Tibial nerve (tissue), 4 donors: ENCODE measurements around the gene RASGRF1. TPM values are rescaled to one million over a fixed set of nuclear protein-coding genes. Genes with fewer than 3 reads are reported as not detected.
A peak's percentile ranks its signal among the peaks of the same experiment; 100 is the strongest.

ENCODE experiments used
- DNase-seq, 2 donors: peaks; one replicate each; pipeline ENCODE4 v3.0.0-alpha.2; 2019; ENCODE audit warnings: low spot score in 2 of 2
- H3K27ac ChIP-seq, 4 donors: fragments of 200-600 bp; sonication (generic) in 3 of 4; one replicate each; pipeline ENCODE4 v1.5.1; 2017 to 2019; ENCODE audit warnings: mild to moderate bottlenecking in 1 of 4
- H3K27me3 ChIP-seq, 2 donors: fragments of 200-600 bp; sonication (generic) in 1 of 2; one replicate each; pipeline versions ENCODE4 v1.5.1 to v1.6.0; 2017 to 2019
- H3K36me3 ChIP-seq, 3 donors: fragments of 200-600 bp; sonication (generic); one replicate each; pipeline ENCODE4 v1.5.1; 2018 to 2019
- H3K4me1 ChIP-seq, 4 donors: fragments of 200-600 bp; sonication (generic) in 3 of 4; one replicate each; pipeline ENCODE4 v1.5.1; 2017 to 2019
- H3K4me3 ChIP-seq, 4 donors: fragments of 200-600 bp; sonication (generic) in 3 of 4; one replicate each; pipeline ENCODE4 v1.5.1; 2017 to 2019; ENCODE audit warnings: mild to moderate bottlenecking in 1 of 4, moderate library complexity in 1 of 4
- H3K9me3 ChIP-seq, 4 donors: fragments of 200-600 bp; sonication (generic) in 3 of 4; one replicate each; pipeline ENCODE4 v1.5.1; 2017 to 2019
- CTCF ChIP-seq, 5 experiments: fragments of 200-600 bp in 3 of 5; fragments of 450-650 bp in 2 of 5; sonication (generic) in 3 of 5; IDR thresholded peaks; one replicate each; pipeline ENCODE4 v1.5.1; 2016 to 2019; ENCODE audit warnings: antibody characterized with exemption in 5 of 5, mild to moderate bottlenecking in 3 of 5, moderate library complexity in 2 of 5
- EP300 ChIP-seq, 2 donors: sonication (generic); formaldehyde crosslinking; IDR thresholded peaks; one replicate each; pipeline ENCODE4 v1.6.1; 2017; ENCODE audit warnings: antibody characterized with exemption in 2 of 2, mild to moderate bottlenecking in 1 of 2
- POLR2A ChIP-seq, 2 donors: fragments of 450-650 bp; IDR thresholded peaks; one replicate each; pipeline ENCODE4 v1.6.1; 2017; ENCODE audit warnings: antibody characterized with exemption in 2 of 2, mild to moderate bottlenecking in 2 of 2, moderate library complexity in 2 of 2
- WGBS, 2 donors: methylation state at CpG; one replicate each; pipeline ENCODE4 v1.1.5; 2018; 5-methylcytosine and 5-hydroxymethylcytosine counted together
- total RNA-seq, 4 donors: library from RNA; depleted of rRNA; stranded (reverse); fragments of >200 nt; gene quantifications; one replicate each; pipeline ENCODE4 v1.1.0, GENCODE V29; 2016

RASGRF1 gene
- total RNA-seq, 4 donors from 2014 or later: 0.30 to 0.98 (median 0.65) TPM

DNA sequence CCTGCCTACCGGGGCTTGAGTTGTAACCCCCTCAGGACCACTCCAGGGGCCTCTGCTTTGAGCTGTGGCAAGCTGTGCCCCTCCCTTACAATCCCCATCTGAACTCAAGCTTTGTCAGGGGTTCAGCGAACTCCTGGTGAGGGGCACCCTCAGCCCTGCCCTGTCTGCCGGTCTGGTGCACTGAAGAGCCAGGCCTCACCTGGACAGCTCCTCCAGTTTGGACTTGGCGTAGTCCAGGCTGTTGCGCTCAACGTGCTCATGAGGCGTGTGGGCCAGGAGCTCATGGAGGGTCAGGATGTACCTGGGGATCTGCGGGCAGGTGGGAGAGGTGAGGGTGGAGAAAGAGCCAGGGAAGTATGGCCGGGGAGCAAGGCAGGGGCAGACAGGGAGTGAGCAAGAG, 59.4 kb downstream of the RASGRF1 start:
- Histone ChIP-seq H3K27me3 (no peaks in the 10 kb centered on the region), H3K9me3 (peaks cover 0 to 9% (median 0%) of the 10 kb centered on the region in 4 donors), H3K4me3 (no peak overlapping the region), H3K36me3 (no peaks in the 10 kb centered on the region), H3K4me1 (no peaks in the 10 kb centered on the region), H3K27ac (no peak overlapping the region)
- WGBS, 2 donors: 85 to 90% methylated on average over 7 to 9 of the region's 9 CpGs
- TF ChIP-seq EP300 (IDR thresholded peaks at IDR 0.05) (no peak), CTCF (IDR thresholded peaks at IDR 0.05) (no peak), POLR2A (IDR thresholded peaks at IDR 0.05) (no peak)
- no peak for DNase-seq

- DNase-seq: no peak
- no peak overlapping the region for H3K27ac ChIP-seq
- TF ChIP-seq EP300 (IDR thresholded peaks at IDR 0.05) (no peak), CTCF (IDR thresholded peaks at IDR 0.05) (no peak), POLR2A (IDR thresholded peaks at IDR 0.05) (no peak)
- H3K27me3 ChIP-seq: no peaks in the 10 kb centered on the region
- 85 to 91% methylated on average over 4 of the region's 4 CpGs for WGBS, 2 donors
- peaks cover 0 to 9% (median 0%) of the 10 kb centered on the region in 4 donors for H3K9me3 ChIP-seq
- H3K4me3 ChIP-seq: no peak overlapping the region
- H3K4me1 ChIP-seq: no peaks in the 10 kb centered on the region
- H3K36me3 ChIP-seq: peaks cover 0 to 3% (median 0%) of the 10 kb centered on the region in 3 donors
Measured at GRCh38 chr15:79030470-79030869, 60.1 kb downstream of the RASGRF1 start.

DNA sequence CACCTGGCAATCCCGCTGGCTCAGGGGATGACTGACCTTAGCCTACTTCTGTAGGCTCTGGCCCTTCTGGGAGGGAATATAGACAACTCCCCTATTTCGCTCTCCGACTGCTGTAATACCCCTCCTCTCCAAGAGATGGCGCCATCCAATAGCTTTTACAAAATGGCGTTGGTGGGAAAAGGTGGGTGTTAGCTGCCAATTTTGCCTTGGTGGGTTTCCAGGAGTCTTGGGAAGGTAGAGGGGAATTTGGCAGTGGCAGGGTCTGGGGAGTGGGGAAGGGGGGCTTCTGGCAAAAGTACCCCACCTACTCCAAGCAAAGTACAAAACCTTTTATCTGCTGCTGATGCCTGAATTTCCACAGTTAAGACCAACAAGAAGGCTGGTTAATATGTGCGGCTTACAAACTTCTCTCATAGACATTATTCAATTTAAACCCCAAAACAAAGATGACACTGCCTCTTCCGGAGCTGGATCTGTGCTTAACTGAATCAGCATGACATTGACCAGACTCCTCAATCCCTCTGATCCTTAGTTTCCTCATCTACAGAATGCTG, 62.1 kb downstream of the RASGRF1 start:
- H3K4me1 ChIP-seq: no peaks in the 10 kb centered on the region
- H3K27ac ChIP-seq: no peak overlapping the region
- H3K36me3 ChIP-seq: peaks cover 0 to 3% (median 0%) of the 10 kb centered on the region in 3 donors
- DNase-seq: peak in 1 of 2 donors; percentile 70
- TF ChIP-seq POLR2A (IDR thresholded peaks at IDR 0.05) (no peak), CTCF (IDR thresholded peaks at IDR 0.05) (peak; percentile 79 to 90 (median 85)), EP300 (IDR thresholded peaks at IDR 0.05) (no peak)
- no peaks in the 10 kb centered on the region for H3K27me3 ChIP-seq
- no peaks in the 10 kb centered on the region for H3K9me3 ChIP-seq
- H3K4me3 ChIP-seq: no peak overlapping the region
- 29% methylated on average over 7 of the region's 7 CpGs for whole genome bisulfite sequencing, 2 donors

DNA sequence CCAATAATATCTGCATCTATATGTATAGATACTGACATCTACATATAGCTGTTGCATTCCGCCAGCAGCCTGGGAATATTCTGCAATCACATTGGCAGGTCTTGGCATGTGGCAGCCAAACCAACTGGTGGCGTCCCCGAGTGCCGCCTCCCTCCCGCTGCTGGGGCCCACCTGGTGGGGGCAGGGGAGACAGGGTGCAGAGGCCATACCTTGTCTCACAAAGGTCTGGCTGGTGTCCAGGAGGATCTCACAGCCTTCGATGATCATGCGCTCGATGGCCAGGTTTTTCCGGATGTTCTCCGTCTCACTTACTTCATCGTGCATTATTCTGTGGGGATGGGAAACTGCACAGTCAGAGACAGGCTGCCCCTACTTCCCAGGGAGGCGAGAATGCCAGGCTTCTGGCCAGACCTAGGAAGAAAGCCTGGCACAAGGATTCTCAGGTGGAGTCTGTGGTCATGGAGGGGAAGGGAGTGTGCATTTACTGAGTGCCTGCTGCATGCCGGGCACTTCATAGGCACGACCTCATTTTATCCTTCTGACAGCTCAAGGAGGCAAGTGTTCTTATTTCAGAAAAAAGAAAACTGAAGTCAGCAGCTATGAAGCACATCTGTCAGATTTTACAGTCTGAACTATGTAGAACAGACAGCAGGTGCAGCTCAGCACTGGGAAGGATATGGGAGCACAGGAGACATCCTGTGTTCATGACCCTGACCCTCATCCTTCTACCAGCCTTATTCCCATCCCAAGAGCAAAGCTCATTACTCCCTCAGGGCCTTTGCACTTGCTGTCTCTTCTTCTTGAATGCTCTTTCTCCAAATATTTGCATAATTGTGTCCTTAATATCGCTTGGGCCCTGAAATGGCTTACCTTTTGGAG, 62.8 kb downstream of the RASGRF1 start:
- no peak overlapping the region for H3K4me3 ChIP-seq
- peaks cover 0 to 3% (median 0%) of the 10 kb centered on the region in 3 donors for H3K36me3 ChIP-seq
- DNase-seq: no peak
- no peaks in the 10 kb centered on the region for H3K9me3 ChIP-seq
- TF ChIP-seq EP300 (IDR thresholded peaks at IDR 0.05) (no peak), POLR2A (IDR thresholded peaks at IDR 0.05) (no peak), CTCF (IDR thresholded peaks at IDR 0.05) (no peak)
- no peaks in the 10 kb centered on the region for H3K4me1 ChIP-seq
- 87 to 88% methylated on average over 15 of the region's 15 CpGs for WGBS, 2 donors
- H3K27me3 ChIP-seq: no peaks in the 10 kb centered on the region
- no peak overlapping the region for H3K27ac ChIP-seq

GRCh38 chr15:79025802-79026201, 64.8 kb downstream of the RASGRF1 start:
- Histone ChIP-seq H3K4me1 (no peaks in the 10 kb centered on the region), H3K27ac (no peak overlapping the region), H3K4me3 (no peak overlapping the region), H3K9me3 (no peaks in the 10 kb centered on the region), H3K27me3 (no peaks in the 10 kb centered on the region), H3K36me3 (peaks cover 0 to 3% (median 0%) of the 10 kb centered on the region in 3 donors)
- WGBS, 2 donors: 91 to 100% methylated on average over 1 of the region's 1 CpG
- TF ChIP-seq POLR2A (IDR thresholded peaks at IDR 0.05) (no peak), EP300 (IDR thresholded peaks at IDR 0.05) (no peak), CTCF (IDR thresholded peaks at IDR 0.05) (no peak)
- no peak for DNase-seq
